ENCODE measurements around the gene ALG9. TPM values are rescaled to one million over a fixed set of nuclear protein-coding genes. Genes with fewer than 3 reads are reported as not detected.

ALG9 gene
- total and polyA plus RNA-seq, 10 donors, result 9.0 to 57.5 (median 27.0) TPM

GRCh38 chr11:111870113-111870512, 1.3 kb downstream of the ALG9 start:
- DNase-seq, result no peak
- intact Hi-C loops (cut with DNase I; ENCODE audit: low total_unique reads), result no loop called here
- Histone ChIP-seq H3K27me3 (replicated peaks in 1 of 7) (no peaks in the 10 kb centered on the region), H3K4me3 (peak overlapping the region in 4 of 8 donors; percentile 91 to 98 (median 95)), H3K9me3 (no peaks in the 10 kb centered on the region), H3K36me3 (peaks cover 0 to 45% (median 32%) of the 10 kb centered on the region in 6 donors), H3K4me1 (peaks cover 9 to 38% (median 20%) of the 10 kb centered on the region in 6 donors), H3K27ac (peak overlapping the region in 1 of 8 donors; percentile 95)
- 90 to 100% (median 100%) methylated on average over 1 of the region's 1 CpG for WGBS, 5 donors
- no peak for TF ChIP-seq POLR2A (IDR thresholded peaks at IDR 0.05)
- TF ChIP-seq POLR2AphosphoS5 (IDR thresholded peaks at IDR 0.05), result no peak
- no peak for TF ChIP-seq CTCF (IDR thresholded peaks at IDR 0.05 in 8 of 11, conservative IDR thresholded peaks at IDR 0.05 in 3 of 11)

- H3K4me1 ChIP-seq, result no peaks in the 10 kb centered on the region
- TF ChIP-seq POLR2AphosphoS5 (IDR thresholded peaks at IDR 0.05) (no peak), POLR2A (IDR thresholded peaks at IDR 0.05) (no peak), CTCF (IDR thresholded peaks at IDR 0.05 in 8 of 11, conservative IDR thresholded peaks at IDR 0.05 in 3 of 11) (no peak)
- H3K36me3 ChIP-seq, result peaks cover 0 to 100% (median 63%) of the 10 kb centered on the region in 6 donors
- DNase-seq, result no peak
- no peaks in the 10 kb centered on the region for H3K9me3 ChIP-seq
- no peaks in the 10 kb centered on the region for H3K27me3 ChIP-seq (replicated peaks in 1 of 7)
- H3K4me3 ChIP-seq, result no peak overlapping the region
- no peak overlapping the region for H3K27ac ChIP-seq
- intact Hi-C loops (cut with DNase I; ENCODE audit: low total_unique reads), result no loop called here
- 94 to 99% (median 96%) methylated on average over 3 of the region's 3 CpGs for WGBS, 5 donors
Observed at GRCh38 chr11:111860257-111860656, 11.1 kb downstream of the ALG9 start.

- TF ChIP-seq POLR2A (IDR thresholded peaks at IDR 0.05), result no peak
- TF ChIP-seq POLR2AphosphoS5 (IDR thresholded peaks at IDR 0.05), result no peak
- no peaks in the 10 kb centered on the region for H3K4me1 ChIP-seq
- H3K9me3 ChIP-seq, result no peaks in the 10 kb centered on the region
- peaks cover 0 to 100% (median 71%) of the 10 kb centered on the region in 6 donors for H3K36me3 ChIP-seq
- intact Hi-C loops (cut with DNase I; ENCODE audit: low total_unique reads), result no loop called here
- H3K27ac ChIP-seq, result no peak overlapping the region
- H3K4me3 ChIP-seq, result no peak overlapping the region
- H3K27me3 ChIP-seq (replicated peaks in 1 of 7), result no peaks in the 10 kb centered on the region
- DNase-seq, result no peak
Observed at GRCh38 chr11:111855506-111855905, 15.9 kb downstream of the ALG9 start.

GRCh38 chr11:111852103-111852502, 19.3 kb downstream of the ALG9 start:
- Histone ChIP-seq H3K4me3 (no peak overlapping the region), H3K36me3 (peaks cover 0 to 100% (median 51%) of the 10 kb centered on the region in 6 donors), H3K4me1 (peaks cover 0 to 6% (median under 1%) of the 10 kb centered on the region in 6 donors), H3K9me3 (no peaks in the 10 kb centered on the region), H3K27me3 (replicated peaks in 1 of 7) (no peaks in the 10 kb centered on the region), H3K27ac (no peak overlapping the region)
- intact Hi-C loops (cut with DNase I; ENCODE audit: low total_unique reads), result no loop called here
- DNase-seq, result no peak
- WGBS, 5 donors, result 89 to 94% (median 91%) methylated on average over 2 of the region's 2 CpGs
- TF ChIP-seq POLR2AphosphoS5 (IDR thresholded peaks at IDR 0.05) (no peak), POLR2A (IDR thresholded peaks at IDR 0.05) (no peak), CTCF (IDR thresholded peaks at IDR 0.05 in 8 of 11, conservative IDR thresholded peaks at IDR 0.05 in 3 of 11) (no peak)

- H3K4me3 ChIP-seq, result no peak overlapping the region
- H3K4me1 ChIP-seq, result peaks cover 0 to 11% (median 4%) of the 10 kb centered on the region in 6 donors
- no peak overlapping the region for H3K27ac ChIP-seq
- intact Hi-C loops (cut with DNase I; ENCODE audit: low total_unique reads), result no loop called here
- H3K27me3 ChIP-seq (replicated peaks in 1 of 7), result no peaks in the 10 kb centered on the region
- TF ChIP-seq POLR2AphosphoS5 (IDR thresholded peaks at IDR 0.05) (no peak), CTCF (IDR thresholded peaks at IDR 0.05 in 8 of 11, conservative IDR thresholded peaks at IDR 0.05 in 3 of 11) (no peak), POLR2A (IDR thresholded peaks at IDR 0.05) (no peak)
- H3K9me3 ChIP-seq, result no peaks in the 10 kb centered on the region
- DNase-seq, result no peak
- H3K36me3 ChIP-seq, result peaks cover 0 to 100% (median 46%) of the 10 kb centered on the region in 6 donors
Observed at GRCh38 chr11:111851636-111852035, 19.7 kb downstream of the ALG9 start.

Measured in spleen (tissue), 11 donors.